Midbrain (tissue), 1 donor: ENCODE results near the gene STK32A.
"Not testable (repeated sequence)": the region's sequence is repeated elsewhere in the genome, so short reads cannot be mapped to it uniquely, and the experiment has no call there.

ENCODE experiments used
- DNase-seq: peaks from one replicate; lab custom pipeline; 2025; lab: John Stamatoyannopoulos, UW

STK32A gene

DNA sequence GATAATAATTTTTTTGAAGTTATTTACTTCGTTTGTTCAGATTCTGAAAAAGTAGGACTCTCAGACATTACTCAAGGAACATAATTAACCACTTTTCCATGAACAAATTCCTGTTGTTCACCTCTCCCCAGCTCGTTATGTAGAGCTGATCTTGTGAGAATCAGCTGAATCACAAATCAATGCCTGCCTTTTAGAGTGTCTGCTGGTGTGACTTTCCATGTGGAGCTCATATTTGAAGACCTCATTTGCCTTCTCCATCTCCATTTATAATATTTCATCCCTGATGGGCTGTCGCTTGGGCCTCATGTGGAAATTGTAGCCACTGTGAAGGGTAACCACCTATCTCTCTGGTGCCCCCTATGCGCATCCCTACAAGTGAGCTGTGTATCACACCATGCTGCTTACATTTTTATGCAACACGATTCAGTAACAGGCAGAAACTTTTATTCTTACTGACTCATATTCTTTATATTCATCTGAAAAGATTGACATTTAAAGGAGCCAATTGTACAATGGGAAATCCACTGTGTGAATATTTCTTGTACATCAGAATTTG is 111.3 kb downstream of the STK32A start:
- DNase-seq: no peak

DNA sequence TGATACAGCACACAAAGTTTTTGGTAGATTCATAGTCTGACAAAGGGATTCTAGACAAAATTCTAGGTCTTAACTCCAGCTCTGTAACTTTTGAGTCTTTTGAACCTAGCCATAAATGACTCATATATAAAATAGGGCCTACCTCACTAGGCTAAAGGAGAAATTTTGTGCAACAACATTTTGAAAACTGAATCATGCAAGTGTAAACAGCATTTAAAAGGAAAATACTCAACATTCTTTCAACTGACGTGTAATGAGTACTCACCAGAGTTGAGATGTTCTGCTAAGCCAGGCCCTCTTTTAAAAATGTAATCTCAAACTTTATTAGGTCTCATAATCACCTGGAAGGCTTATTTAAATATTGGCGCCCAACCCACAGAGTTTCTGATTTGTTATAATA is 113.2 kb downstream of the STK32A start:
- no peak for DNase-seq

DNA sequence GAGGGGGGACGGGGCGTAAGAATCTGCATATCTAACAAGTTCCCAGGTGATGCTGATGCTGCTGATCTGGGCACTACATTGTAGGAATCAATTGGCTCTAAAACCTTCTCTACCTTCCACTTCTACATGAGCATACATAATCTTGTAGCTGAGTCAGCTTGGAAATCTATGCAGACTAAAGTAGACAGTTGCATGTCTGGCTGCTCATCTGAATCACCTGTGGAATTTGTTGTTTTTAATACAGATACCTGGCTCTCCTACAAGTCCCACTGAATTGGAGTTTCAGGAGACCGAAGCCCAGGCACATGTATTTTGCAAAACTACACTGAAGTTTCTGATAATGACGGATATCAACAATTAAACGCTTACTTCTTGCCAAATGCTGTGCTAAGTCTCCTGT is 113.6 kb downstream of the STK32A start:
- no peak for DNase-seq

DNA sequence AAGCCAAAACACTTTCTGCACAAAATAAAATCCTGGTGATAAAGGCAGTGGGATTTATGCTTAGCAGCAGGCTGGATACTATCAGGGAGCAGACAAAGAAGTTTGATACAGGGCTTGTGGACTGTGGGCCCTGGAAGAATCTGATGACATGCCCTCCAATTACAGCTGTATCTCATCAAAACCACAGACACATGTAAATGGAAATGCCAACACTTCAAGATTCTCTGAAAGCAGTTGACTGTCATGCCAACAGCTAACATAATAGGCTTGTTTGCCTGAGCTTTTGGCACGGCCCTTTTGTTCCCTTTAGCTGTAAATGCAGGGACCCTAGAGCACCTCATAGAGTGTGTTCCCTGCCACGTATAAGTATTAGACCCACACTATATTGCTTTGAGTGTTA is 114.4 kb downstream of the STK32A start:
- DNase-seq: no peak

DNA sequence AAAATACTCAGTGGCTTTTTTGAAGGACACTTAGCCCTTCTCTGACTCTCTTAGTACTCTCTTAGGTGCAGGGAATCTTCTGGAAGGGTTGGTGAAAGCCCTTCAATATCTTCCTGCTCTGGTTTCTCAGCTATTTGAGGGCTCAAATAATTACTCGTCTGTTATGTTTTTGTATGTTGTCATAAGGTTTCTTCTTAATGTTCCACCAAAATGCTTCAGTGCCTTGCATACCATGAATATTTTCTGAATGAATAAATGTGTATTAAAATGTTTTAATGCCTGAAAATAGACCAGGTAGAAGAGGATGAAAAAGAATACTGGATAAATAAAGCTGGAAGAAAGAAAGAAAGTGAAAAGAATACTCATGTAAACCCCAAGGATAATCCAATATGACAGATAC is 124.3 kb downstream of the STK32A start:
- no peak for DNase-seq

DNA sequence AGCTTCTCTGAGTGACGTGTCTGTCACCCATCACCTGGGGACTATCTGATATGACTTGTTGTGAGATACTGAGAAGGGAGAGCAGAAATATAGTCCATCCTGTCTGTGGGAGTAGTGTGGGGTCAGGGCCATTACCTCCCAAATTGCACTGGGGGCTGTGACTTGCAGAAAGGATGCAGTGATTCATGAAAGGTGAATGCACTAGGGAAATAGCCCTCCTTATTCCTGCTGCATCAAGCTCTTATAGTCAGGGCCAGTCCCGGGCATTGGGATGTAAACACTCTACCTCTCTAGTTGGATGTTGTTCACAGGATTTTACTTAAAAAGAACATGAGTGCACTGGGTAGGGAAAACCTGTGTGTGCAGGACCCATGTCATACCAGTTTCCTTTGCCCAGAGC is 124.8 kb downstream of the STK32A start:
- no peak for DNase-seq

DNA sequence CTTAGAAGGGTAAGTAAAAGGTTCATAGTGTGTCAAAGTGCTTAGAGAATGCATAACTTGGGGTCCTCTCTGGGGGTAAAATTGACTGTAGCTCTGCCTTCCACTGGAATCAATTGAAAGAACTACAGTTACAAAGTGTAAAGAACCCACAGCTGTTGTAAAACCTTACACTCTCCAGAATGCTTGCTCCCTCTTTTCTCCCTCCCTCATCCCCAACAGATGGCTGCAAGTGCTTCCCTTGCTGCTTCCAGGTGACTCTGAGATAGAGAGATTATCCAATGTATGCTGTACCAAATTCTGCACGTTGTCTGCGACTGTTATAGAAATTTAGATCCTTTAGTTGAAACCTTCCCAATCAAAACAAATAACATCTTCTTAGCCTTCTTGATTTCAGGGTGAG is 126.0 kb downstream of the STK32A start:
- no peak for DNase-seq

DNA sequence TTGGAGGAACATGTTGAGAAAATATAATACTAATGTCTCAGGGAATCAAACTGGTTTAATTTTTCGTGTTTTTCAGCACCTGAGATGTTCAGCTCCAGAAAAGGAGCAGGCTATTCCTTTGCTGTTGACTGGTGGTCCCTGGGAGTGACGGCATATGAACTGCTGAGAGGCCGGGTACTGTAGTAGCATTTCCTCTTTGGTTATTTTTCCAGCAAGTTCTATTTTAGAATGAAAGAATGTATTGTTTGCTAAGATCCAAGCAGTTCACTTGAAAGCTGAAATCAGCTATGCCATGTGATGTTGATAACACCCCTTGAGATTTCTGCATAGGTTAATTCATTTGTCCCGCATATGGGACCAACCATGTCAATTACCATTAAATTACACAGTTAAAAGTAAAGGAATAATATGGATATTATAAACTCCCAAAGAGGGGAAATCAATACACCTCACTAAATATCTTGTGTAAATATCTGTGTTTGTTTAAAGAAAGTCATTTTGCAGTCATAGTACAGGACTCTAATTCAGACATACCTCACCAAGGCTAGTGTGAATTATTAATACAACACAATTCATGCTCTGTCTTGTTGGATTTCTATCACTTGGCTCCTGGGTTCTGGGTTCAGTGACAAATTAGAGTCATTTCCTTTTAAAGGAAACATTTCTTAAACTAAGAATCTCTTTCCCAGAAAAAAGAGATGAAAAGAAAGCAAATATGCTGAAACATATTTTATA is 126.8 kb downstream of the STK32A start:
- no peak for DNase-seq

DNA sequence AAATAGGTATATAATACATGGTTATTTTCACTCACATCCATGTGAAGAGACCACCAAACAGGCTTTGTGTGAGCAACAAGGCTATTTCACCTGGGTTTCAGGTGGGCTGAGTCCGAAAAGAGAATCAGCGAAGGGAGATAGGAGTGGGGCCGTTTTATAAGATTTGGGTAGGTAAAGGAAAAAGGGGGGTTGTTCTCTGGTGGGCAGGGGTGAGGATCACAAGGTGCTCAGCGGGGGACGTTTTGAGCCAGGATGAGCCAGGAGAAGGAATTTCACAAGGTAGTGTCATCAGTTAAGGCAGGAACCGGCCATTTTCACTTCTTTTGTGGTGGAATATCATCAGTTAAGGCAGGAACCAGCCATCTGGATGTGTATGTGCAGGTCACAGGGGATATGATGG is 132.6 kb downstream of the STK32A start:
- not testable (repeated sequence) for DNase-seq

DNA sequence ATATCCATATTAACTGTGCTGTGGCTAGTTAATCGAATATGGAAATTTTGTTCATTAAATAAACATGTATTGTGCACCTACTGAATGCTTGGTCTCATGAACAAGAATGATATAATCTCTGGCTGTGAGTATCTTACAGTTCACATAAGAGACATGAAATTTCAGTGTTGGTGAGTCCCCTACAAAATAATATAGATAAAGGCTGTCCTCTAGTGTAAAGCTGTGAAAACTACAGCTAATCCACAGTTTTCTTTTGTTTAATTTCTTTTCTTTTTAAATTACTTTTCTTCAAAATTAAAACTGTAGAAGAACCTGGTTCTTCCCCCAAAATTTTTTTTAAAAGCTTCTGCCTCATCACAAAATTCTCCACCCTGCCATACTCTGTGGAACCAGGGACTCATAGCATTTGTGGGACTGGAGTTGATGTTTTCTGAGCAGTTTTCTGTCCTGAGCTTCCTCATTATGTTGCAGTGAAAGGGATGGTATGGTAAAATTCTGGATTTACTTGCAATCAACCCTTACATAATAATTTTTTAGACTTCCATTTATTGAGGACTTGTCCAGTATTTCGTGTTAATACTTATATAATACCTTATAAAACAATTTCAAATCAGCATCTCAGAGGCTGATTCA is 135.0 kb downstream of the STK32A start:
- DNase-seq: no peak

DNA sequence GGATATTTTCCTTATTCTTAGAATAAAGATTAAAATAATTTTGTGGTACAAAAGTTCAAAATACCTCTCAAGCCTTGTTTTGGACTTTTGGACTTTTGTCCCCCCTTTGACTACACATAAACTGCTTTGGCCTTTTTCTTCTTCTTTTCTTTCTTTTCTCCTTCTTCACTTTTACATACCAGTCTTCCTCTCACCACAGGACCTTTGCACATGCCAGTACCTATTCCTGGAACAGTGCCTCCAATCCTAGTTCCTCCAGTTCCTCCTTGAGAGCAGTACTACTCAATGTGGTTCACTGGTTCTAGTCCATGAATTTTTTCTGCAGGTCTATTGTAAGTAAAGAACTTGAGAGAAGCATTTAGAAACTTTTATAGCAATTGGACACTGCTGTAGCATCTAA is 136.5 kb downstream of the STK32A start:
- no peak for DNase-seq

DNA sequence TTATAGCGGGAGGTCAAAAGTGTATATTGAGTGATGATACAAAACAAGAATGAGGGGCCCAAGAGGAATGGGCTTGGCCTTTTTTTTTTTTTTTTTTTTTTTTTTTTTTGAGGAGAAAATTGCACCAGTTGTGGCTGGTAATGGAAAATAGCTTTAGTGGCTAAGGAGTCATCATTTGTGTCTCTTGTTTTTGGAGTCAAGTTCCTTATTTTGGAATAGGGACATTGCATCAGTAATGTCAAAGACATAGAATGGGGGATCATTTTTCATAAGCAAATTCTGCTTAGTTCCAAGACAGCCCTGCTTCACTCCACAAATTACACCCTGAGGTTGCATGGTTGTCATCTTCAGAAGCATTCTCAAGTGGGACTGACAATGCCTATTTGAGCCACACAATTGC is 137.4 kb downstream of the STK32A start:
- DNase-seq: no peak

DNA sequence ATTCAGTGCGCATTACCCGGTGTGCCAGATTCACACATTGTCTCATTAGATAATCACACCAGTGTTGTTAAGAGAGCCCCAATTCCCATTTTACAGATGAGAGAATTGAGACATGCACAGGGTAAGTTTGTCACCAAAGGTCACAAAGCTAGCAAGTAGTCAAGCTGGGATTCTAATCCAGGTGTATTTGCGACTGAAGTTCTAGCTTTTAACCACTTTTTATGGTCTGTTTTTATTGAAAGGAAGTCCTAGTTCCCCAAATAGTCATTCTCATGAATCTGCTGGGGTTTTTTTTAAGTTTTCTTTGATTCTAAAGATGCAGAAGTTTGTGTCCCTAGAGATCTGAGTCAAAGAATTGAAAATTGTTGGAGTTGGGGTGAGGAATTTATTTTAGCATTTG is 138.5 kb downstream of the STK32A start:
- no peak for DNase-seq

DNA sequence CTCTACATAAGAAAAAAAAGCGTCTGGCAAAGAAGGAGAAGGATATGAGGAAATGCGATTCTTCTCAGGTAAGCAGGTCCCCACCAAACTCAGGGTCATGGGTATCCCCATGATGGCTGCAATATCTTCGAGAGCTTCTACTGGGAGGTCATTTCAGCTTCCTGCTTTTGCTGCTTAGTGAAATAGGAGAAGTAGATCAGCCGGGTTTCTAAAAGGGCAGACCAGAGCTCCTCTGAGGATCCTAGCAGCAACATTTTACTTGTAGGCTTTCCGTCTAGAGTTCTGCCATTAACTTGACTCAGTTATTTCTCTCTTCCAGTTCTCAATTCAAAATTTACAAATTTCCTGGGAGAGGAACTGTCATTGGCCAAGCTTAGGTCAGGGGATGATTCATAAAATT is 140.3 kb downstream of the STK32A start:
- no peak for DNase-seq

DNA sequence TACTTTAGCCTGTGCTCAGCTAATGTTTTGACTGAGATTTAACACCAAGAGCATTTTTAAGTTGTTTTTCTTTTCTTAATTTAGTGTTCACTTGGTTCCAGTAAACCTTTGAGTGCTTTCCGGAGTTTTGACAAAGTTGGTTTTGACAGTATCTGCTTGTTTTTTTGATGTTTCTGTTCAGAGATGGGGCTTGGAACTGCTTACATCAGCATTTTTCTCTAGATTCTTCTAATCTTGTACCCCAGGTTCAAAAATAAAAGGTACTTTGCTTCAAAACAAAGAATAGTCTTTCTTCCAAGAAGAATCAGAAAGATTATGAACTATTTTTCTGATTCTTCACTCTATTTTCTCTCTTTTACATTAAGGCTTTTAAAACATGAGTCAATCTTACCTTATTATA is 142.9 kb downstream of the STK32A start:
- DNase-seq: no peak

DNA sequence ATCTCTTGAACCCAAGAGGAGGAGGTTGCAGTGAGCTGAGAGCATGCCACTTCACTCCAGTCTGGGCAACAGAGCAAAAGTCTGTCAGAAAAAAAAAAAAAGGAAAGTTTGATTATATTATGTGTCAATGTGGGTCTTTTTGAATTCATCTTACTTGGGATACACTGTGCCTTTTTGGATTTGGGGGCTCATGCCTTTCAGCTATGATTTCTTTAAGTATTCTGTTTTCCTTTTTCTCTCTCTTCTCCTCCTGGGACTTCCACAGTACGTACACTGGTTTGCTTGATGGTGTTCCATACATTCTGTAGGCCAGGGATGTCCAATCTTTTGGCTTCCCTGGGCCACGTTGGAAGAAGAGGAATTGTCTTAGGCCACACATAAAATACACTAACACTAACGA is 146.7 kb downstream of the STK32A start:
- DNase-seq: no peak

DNA sequence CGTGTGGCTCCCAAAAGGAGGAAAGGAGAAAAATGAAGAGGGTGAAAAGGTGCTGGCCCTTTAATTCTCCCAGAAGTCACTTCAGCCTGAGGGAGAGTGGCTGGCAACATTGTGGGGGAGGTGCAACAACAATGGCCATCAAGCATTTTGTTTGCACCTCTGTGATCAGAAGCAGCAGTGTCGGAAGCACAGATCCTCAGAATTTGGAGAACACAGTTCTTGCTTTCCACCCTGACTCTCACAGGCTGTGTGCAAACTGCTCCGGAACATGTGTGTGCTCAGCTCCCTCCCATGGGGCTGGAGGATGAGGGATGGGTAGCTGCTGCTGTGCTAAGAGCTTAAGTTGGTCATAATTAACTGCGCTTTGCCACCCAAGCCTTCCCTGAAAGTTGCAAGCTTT is 147.9 kb downstream of the STK32A start:
- no peak for DNase-seq

DNA sequence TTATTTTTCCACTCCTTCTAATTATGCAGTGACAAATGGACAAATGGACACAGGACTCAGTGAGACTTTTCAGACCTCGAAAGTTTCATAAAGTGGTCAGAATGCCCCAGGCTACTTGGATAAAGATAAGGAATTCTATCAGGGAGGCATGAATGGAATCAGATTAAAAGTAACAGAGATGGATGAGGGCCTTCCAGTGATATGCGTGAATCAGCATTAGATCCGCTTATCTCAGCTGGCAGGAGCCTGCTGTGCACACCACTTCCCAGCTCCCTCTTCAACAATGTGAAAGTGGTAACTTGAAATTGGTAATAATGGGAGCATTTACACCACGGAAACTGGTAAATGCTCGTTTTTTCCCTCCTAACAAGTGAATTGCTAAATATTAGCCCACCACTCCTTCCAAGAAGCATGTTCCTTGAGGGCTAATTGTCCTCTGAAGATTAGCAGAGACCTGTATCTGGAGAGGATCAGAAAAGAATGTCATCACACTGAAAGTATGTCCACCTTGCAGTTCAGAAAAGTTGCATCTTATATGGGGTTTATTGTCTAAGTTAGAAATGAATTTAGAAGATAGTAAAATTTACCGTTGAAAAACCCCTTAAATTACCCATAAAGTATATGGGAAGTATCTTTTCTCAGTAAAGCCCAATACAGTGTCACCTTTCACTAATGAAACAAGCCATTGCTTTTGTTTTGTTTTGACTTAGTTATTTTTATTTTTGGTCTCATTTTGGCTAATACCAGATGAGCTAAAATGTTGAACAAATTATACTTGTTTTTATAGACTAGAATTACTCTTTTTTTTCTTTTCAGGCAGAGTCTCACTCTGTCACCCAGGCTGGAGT is 149.7 kb downstream of the STK32A start:
- no peak for DNase-seq

DNA sequence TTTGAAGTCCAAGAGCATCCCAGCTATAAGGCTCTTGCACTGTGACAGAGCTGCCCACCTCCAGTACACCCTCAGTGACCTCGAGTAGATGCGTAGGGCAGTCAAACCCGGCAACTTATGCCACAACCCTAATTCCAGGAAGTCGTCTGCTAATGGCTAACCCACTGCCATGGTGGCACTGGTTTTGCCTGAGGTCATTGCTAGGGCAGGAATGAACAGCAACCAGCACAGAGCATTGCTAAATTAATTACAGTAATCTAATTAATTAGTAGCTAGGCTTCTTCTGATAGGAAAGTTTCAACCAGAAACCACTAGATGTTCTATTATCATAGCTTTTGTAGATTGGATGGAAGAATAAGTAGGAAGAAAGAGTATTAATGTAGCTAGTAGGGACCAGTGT is 152.3 kb downstream of the STK32A start:
- no peak for DNase-seq

DNA sequence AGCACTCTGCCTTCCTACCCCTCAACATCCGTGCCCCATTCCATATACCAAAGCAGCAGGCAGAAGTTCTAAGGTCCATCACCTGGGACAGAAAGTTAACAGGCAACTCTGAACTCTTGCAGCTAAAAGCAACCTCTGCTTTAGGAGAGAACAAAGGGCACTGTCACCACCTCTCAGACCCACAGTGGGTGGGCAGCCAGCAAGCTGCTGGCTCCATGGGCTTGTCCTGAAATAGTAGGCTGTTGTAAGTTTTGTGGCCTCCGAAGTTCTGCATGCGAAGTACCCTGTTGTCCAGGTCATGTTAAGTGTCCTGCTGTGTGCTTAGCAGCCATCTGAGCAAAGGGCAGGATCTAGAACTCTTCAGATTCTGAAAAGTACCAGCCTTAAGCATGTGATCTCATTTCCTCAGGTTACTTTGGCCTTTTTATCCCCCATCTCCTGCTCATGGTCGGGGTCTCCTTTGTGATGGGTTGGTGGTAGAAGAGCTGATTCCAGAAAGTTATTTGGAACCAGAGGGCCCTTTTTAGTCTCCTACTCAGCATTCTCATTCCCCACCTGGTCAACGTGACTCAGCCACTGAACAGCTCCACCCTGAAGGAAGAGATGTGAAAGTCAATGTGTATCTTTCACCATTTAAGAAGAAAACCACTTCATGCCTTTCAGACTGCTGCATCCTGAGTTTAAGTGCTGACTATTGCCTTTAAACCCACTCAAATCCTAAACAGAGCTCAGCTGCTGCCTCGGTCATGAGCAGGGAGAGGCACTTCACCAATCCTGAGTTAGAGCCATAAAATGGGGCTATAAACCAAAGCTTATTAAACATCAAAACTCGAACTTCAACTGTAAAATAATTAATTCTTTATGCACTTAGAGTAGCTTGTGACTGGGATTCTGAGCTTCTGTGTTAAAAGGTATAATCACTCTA is 153.6 kb downstream of the STK32A start:
- DNase-seq: no peak

DNA sequence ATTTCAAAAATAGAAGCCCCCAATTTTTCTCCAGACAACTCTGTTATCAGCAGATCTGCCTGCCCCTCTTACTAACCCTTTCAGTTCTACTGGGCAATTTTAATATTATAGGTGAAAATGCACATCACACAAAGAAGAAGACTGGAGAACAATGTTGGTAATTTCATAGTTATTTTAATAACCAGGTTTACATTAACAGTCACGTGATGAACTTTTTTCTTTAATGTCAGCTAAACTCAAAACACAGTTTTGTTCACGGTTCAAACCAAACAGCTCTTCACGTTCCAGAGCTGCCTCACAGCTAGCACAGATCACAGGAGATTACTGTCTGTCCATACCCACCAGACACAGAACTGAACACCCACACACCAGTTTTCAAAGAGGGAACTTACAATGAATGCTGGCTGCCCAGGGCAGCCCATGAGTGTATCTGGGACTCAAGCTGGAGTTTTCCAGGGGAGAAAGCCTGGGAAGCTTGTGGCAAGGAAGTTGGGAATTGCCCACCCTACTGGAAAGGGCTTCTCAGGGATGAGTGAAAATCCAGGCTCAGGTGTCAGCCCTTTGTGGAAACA is 155.9 kb downstream of the STK32A start:
- DNase-seq: no peak
